ENCODE results near the gene ITGB7.
"Not testable (repeated sequence)": the region's sequence is repeated elsewhere in the genome, so short reads cannot be mapped to it uniquely, and the experiment has no call there.

ITGB7 gene

DNA sequence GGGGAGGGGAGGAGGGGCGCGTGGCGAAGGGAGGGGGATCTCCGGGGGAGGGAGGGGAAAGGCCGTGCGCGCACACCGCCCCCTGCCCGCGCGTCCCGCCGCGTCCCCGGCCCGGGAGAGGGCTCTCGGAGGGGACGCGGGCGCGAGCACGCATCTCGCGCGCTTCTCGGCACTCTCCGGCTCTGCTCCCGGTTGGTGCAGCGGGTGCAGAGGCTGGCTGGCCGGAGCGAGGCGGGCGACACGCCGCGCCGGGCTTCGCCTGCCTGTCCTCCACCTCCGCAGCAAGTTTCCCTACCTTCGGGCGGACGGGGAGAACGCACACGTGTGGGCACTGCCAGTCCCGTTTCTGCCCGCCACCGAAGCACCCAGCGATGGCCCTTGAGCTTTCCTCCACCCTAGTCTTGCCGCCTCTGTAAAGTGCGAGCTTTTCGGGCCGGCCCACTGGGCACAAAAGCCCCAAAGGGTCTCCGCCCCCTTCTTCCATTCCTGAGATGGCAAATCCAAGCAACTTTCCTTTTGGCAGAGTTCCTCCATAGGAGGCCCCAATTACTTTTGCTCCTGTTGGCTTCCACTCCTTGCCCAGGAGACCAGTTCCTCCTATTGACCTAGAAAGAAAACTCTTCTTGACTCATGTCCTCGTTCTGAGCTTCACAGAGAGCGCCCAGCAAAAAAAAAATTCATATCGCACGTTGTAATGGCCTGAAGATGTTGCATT lies 26.0 kb downstream of the ITGB7 start:
- Histone ChIP-seq H3K27me3 (ENCODE audit: insufficient read depth, poor library complexity, severe bottlenecking) (no peaks in the 10 kb centered on the region), H3K27ac (replicated peaks) (peak overlapping the region; percentile 92), H3K4me3 (replicated peaks; ENCODE audit: insufficient read depth, low read length) (peak overlapping the region; percentile 82)
- peak in 1 of 2 experiments; percentile 78 for DNase-seq (ENCODE audit: low read depth in 1 of 2, low spot score in 1 of 2)
- TF ChIP-seq SPI1 (IDR thresholded peaks at IDR 0.05; ENCODE audit: borderline replicate concordance, low read depth): 0 out of 2 replicates have a peak, but pooled peaks have one; percentile 27
- no peak for TF ChIP-seq GABPA (IDR thresholded peaks at IDR 0.05; ENCODE audit: low read depth)

- Histone ChIP-seq H3K4me3 (replicated peaks; ENCODE audit: insufficient read depth, low read length) (peak within 1 kb of the TSS; percentile 82), H3K27me3 (ENCODE audit: insufficient read depth, poor library complexity, severe bottlenecking) (no peaks in the 10 kb centered on the region), H3K27ac (replicated peaks) (peak within 1 kb of the TSS; percentile 92)
- TF ChIP-seq, protein P1, sequence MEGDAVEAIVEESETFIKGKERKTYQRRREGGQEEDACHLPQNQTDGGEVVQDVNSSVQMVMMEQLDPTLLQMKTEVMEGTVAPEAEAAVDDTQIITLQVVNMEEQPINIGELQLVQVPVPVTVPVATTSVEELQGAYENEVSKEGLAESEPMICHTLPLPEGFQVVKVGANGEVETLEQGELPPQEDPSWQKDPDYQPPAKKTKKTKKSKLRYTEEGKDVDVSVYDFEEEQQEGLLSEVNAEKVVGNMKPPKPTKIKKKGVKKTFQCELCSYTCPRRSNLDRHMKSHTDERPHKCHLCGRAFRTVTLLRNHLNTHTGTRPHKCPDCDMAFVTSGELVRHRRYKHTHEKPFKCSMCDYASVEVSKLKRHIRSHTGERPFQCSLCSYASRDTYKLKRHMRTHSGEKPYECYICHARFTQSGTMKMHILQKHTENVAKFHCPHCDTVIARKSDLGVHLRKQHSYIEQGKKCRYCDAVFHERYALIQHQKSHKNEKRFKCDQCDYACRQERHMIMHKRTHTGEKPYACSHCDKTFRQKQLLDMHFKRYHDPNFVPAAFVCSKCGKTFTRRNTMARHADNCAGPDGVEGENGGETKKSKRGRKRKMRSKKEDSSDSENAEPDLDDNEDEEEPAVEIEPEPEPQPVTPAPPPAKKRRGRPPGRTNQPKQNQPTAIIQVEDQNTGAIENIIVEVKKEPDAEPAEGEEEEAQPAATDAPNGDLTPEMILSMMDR (IDR thresholded peaks at IDR 0.05; ENCODE audit: insufficient read depth, low read length): no peak
- TF ChIP-seq REST (IDR thresholded peaks at IDR 0.05; ENCODE audit: insufficient replicate concordance, low read depth) (peak; percentile 15), GABPA (IDR thresholded peaks at IDR 0.05; ENCODE audit: low read depth) (peak; percentile 97), POLR2AphosphoS5 (IDR thresholded peaks at IDR 0.05; ENCODE audit: low read depth) (peak; percentile 88), SPI1 (IDR thresholded peaks at IDR 0.05; ENCODE audit: borderline replicate concordance, low read depth) (peak; percentile 69; the same call in 1 of the 2 replicates)
- peak; percentile 95 to 98 for DNase-seq (ENCODE audit: low read depth in 1 of 2, low spot score in 1 of 2)
Observed at GRCh38 chr12:53180220-53180930, 26.7 kb downstream of the ITGB7 start, which contains the start of the genes CSAD and ZNF740. TSS of gene CSAD (minus strand) at chr12:53180925. CDS start at chr12:53173470, 7,455 bp downstream. TSS of gene ZNF740 (plus strand) at chr12:53180722. CDS start at chr12:53181984, 1,262 bp downstream.

- peak in 1 of 2 experiments; percentile 36 for DNase-seq (ENCODE audit: low read depth in 1 of 2, low spot score in 1 of 2)
- no peaks in the 10 kb centered on the region for H3K27me3 ChIP-seq (ENCODE audit: insufficient read depth, poor library complexity, severe bottlenecking)
- H3K27ac ChIP-seq (replicated peaks): peak overlapping the region; percentile 92
- TF ChIP-seq, protein P1 (IDR thresholded peaks at IDR 0.05; ENCODE audit: insufficient read depth, low read length): no peak
- TF ChIP-seq POLR2AphosphoS5 (IDR thresholded peaks at IDR 0.05; ENCODE audit: low read depth) (no peak), REST (IDR thresholded peaks at IDR 0.05; ENCODE audit: insufficient replicate concordance, low read depth) (no peak), SPI1 (IDR thresholded peaks at IDR 0.05; ENCODE audit: borderline replicate concordance, low read depth) (no peak), GABPA (IDR thresholded peaks at IDR 0.05; ENCODE audit: low read depth) (no peak)
- peak overlapping the region; percentile 82 for H3K4me3 ChIP-seq (replicated peaks; ENCODE audit: insufficient read depth, low read length)
Observed at GRCh38 chr12:53179687-53180219, 27.3 kb downstream of the ITGB7 start.

DNA sequence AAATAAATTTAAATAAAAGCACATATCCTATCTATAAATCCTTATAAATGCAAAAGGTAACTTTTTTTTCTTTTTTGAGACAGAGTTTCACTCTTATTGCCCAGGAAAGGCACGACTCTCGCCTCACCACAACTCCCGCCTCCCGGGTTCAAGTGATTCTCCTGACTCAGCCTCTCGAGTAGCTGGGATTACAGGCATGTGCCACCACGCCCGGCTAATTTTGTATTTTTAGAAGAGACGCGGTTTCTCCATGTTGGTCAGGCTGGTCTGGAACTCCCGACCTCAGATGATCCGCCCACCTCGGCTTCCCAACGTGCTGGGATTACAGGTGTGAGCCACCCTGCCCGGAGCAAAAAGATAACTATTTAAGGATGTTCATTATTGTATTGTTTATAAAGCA lies 28.2 kb downstream of the ITGB7 start:
- not testable (repeated sequence) for DNase-seq (ENCODE audit: low read depth in 1 of 2, low spot score in 1 of 2); H3K27ac ChIP-seq (replicated peaks); H3K4me3 ChIP-seq (replicated peaks; ENCODE audit: insufficient read depth, low read length); H3K27me3 ChIP-seq (ENCODE audit: insufficient read depth, poor library complexity, severe bottlenecking)

GRCh38 chr12:53177447-53177846 lies 29.6 kb downstream of the ITGB7 start:
- not testable (repeated sequence) for H3K4me3 ChIP-seq (replicated peaks; ENCODE audit: insufficient read depth, low read length); H3K27ac ChIP-seq (replicated peaks); DNase-seq (ENCODE audit: low read depth in 1 of 2, low spot score in 1 of 2); H3K27me3 ChIP-seq (ENCODE audit: insufficient read depth, poor library complexity, severe bottlenecking)
